GM19351 (cell line): ENCODE results near the gene URAD.
"Not testable (repeated sequence)": the region's sequence is repeated elsewhere in the genome, so short reads cannot be mapped to it uniquely, and the experiment has no call there.

Experiments
- ATAC-seq: cut with Tn5 transposase; IDR thresholded peaks from one replicate; pipeline ENCODE4 v1.9.1; 2021; ENCODE audit warnings: mild to moderate bottlenecking, moderate library complexity; ENCODE audit not compliant: unreplicated experiment

The URAD gene

DNA sequence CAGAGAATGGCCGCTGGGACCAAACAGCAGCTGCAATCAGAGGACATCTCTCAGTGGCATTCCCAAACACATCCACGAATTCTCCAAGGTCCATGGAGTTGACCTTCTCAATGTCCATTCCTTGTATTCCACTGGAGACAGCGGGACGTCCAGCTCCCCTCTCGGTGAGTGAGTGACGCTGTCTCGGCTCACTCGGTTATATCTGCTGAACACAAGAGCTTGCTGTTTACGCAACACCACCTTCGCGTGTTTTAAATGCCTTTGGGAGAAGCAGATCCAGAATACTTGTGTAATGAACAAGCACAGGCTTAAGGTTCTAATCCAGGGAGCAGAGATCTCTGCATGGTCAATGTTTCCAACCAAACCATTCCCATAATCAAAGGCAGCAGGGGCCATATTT, at the start of gene URAD:
TSS of gene URAD (minus strand) at position 174 of the 400 bp plus-strand sequence. CDS start at position 118, 56 bp downstream.
- no peak for ATAC-seq

DNA sequence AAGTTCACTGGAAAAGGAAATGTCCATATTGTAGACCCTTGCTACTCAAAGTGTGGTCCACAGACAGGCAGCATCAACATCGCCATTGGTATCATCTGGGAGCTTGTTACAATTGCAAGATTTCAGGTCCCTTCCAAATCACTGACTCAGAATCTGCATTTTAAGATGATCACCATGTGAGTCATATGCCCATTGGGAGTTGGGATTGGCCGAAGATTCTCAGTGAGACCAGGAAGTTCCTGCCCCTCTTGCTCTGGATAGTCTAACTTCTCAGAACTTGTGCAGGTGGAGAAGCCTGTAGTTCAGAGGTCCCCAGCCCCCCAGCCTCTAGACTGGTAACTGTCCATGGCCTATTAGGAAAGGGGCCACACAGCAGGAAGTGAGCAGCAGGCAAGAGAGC, 48.9 kb upstream of the URAD start:
- no peak for ATAC-seq

GRCh38 chr13:28035146-28035782, 46.8 kb upstream of the URAD start:
- ATAC-seq: no peak

- ATAC-seq: no peak
Measured at GRCh38 chr13:28033894-28034655, 45.6 kb upstream of the URAD start.

DNA sequence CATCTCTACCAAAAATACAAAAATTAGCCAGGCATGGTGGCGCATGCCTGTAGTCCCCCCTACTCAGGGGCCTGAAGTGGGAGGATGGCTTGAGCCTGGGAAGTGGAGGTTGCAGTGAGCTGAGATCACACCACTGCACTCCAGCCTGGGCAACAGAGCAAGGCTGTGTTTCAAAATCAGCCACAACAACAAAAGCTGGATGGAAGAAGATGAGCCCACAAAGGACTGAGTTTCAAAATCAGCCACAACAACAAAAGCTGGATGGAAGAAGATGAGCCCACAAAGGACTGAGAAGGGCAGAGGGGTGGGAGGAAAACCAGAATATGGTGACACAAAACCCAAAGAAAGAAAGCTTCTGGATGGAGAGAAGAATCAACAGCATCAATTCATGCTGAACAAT, 43.9 kb upstream of the URAD start:
- ATAC-seq: not testable (repeated sequence)

DNA sequence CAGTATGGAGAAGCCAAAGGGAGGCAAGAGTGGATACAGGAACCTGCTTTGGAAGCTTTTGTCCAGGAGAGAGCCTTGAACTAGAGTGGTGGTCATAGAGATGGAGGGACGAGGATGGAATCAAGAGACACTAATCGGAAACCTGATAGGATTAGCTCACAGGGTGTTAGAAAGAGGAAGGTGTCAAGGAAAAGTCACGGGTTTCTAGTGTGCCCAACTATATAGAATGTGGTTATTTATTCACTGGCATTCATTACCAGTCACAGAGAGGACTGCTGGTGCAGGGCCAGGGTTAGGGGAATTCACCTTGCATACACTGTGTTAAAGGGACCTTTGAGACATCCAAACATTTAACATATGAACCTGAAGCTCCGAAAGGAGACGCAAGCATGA, 43.4 kb upstream of the URAD start:
- ATAC-seq: peak; percentile 20

GRCh38 chr13:28031220-28031895, 42.9 kb upstream of the URAD start:
- ATAC-seq: peak; percentile 59

- no peak for ATAC-seq
Measured at GRCh38 chr13:28027607-28028364, 39.3 kb upstream of the URAD start.

- ATAC-seq: no peak
Measured at GRCh38 chr13:28027071-28027470, 38.6 kb upstream of the URAD start.

- no peak for ATAC-seq
Measured at GRCh38 chr13:28026508-28026907, 38.0 kb upstream of the URAD start.

- ATAC-seq: no peak
Measured at GRCh38 chr13:28022848-28023518, 34.5 kb upstream of the URAD start.

GRCh38 chr13:28014301-28014700, 25.8 kb upstream of the URAD start:
- ATAC-seq: no peak

DNA sequence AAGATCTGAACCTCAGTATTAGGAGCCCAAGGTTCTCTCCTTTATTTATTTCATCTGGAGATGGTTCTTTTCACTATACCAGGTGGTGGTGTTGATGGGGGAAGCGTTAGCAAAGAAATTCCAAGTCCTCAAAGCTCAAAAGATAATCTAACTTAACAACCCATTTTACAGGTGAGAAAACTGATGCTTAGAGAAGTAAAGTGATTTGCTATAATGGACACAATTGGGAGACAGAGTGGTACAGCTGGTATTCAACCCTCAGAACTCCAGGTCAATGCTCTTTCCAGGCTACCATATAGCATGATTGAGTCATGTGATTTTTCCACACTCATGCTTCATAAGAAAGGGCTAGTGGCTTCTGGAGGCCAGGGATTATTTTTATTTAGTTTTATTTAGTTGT, 25.0 kb upstream of the URAD start:
- no peak for ATAC-seq

GRCh38 chr13:28012896-28013295, 24.4 kb upstream of the URAD start:
- peak; percentile 93 for ATAC-seq

DNA sequence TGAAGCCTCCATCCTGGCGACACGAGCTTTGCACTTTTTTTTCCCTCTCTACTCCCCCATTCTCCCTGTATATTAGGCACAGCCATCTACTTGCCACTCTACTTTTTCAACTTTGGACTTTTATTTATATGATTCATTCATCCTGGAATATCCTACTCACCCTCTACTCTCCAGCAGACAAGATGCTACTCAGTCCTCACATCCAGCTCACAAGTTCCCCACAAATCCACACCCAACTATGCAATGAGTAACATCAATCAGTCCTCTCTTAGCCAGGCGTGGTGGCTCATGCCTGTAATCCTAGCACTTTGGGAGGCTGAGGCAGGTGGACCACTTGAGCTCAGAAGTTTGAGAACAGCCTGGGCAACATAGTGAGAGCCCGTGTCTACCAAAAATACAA, 23.9 kb upstream of the URAD start:
- no peak for ATAC-seq

GRCh38 chr13:28010046-28010445, 21.6 kb upstream of the URAD start:
- ATAC-seq: no peak

DNA sequence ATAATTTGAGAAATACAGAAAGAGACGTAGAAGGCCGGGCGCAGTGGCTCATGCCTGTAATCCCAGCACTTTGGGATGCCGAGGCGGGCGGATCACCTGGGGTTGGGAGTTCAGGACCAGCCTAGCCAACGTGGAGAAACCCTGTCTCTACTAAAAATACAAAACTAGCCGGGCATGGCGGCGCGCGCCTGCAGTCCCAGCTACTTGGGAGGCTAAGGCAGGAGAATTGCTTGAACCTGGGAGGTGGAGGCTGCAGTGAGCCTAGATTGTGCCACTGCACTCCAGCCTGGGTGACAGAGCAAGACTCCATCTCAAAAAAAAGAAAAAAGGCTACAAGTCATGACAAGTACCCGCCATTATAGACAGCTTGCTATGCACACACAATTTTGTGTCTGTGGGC, 16.5 kb upstream of the URAD start:
- ATAC-seq: not testable (repeated sequence)

DNA sequence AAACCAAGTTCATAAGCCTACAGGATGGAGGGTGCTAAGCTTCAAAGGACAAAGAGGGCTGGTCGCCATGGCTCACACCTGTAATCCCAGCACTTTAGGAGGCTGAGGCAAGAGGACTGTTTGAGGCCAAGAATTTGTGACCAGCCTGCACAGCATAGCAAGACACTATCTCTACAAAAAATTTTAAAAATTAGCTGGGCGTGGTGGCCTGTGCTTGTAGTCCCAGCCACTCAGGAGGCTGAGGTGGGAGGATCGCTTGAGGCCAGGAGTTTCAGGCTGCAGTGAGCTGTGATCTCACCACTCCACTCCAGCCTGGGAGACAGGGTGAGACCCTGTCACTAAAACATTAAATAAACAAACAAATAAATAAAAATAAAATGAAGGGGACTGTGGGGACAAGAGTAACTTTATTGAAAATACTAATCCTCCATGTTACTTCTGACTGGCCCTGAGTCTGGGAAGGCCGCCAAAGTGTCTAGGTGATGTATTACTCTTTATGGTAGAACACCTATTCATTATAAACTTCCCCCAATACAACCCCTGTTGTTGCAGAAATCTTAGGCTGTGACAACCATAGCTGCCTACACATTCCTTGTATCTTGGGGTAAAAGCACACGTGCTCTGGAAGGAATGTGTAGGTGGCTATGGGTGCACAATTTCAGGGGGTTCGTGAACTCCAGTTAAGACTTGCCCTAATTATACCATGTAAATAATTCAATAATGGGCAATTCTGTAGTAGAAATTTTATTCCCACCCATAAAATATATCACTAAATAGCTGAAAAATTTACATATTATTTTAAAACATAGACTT, 14.6 kb upstream of the URAD start:
- no peak for ATAC-seq

DNA sequence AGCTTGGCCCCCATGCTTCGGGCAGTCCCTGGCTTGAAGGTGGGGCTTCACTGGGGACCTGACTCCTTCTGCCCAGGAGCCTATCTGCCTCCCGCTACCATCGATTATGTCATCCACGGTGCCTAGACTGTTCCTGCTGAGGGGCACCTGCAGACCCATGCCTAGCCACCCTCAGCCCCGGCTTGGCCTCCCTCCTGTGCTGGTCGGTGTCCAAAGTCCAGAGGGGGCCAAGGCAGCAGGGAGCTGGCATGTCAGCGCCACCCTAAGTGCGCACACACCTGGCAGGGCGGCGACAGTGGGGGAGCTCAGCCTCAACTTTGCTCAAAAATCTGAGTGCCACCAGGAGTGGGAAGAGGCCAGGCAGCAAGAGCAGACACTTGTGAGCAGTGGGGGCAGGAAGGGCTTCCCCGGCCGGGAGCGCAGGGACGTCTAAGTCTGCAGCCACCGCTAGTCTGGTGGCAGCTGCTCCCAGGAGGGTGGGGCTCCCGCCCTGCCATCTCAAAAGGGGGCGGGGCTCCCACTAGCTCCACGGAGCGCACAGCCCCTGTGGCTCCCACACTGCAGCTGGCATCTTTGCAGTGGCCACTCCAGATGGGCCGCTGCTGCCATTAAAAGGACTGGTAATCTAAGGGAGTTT, 13.5 kb upstream of the URAD start:
- ATAC-seq: no peak
